Activated naive CD8-positive, alpha-beta T cell treated with anti-CD3 and anti-CD28 coated beads, Interleukin-2, amount 50 U/mL, for 16 hours (primary cell): Measurements from ENCODE around the gene ZNF611.
"Not testable (repeated sequence)": the region's sequence is repeated elsewhere in the genome, so short reads cannot be mapped to it uniquely, and the experiment has no call there.

Experiments used
- DNase-seq: peaks from one replicate; pipeline ENCODE4 v3.0.0-alpha.2; 2020; ENCODE audit warnings: low read depth, low spot score

Gene ZNF611

DNA sequence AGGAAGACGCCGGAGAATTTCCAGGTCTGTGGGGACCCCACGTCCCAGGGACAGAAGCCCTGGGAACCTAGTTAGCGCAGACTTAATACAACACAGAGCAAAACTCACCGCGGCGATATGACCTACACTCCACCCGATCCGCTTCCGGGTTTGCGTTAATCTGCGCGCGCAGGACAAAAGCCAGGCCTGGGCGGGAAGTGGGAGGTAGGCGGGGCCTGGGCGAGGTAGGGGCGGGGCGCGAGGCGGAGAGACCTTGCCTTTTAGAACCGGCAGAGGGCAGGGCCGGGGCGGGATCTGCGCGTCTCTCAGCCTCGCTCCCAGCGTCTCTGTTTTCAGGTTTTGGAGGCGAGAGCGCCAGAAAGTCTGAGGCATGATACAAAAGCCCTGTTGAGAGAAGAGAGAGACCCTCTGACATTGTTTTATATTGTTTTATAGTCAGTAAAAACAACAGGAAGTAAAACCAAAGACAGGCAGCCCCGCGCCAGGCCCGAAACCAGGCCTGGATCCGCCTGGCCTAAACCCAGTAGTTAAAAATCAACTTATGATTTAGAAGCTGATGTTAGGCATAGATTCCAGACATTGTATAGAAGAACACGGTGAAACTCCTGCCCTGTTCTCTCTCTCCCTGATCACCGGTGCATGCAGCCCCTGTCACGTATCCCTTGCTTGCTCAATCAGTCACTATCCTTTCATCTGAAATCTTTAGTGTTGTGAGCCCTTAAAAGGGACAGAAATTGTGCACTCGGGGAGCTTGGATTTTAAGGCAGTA is at the start of gene ZNF611:
TSS of gene ZNF611 (minus strand) at position 152 of the 769 bp plus-strand sequence. CDS start 19,150 bp downstream, outside the sequence.
- DNase-seq = peak; percentile 97

DNA sequence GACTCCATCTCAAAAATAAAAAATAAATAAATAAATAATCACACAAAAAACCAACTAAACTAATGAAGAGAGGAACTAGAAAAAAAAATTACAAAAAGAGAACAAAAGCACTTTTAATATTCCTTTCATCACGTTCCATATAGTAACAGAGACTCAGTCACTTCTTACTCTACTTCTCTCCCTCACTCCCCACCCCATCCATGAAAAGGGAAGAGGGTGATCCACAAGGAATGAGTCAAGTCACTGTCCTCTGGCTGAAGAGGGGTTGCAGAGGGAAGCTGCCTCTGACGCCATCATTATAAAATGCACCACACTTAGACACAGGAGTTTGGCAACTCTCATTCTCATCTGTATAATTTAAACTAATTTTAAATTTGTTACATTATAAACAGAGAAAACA is 48.0 kb upstream of the ZNF611 start:
- not testable (repeated sequence) for DNase-seq

DNA sequence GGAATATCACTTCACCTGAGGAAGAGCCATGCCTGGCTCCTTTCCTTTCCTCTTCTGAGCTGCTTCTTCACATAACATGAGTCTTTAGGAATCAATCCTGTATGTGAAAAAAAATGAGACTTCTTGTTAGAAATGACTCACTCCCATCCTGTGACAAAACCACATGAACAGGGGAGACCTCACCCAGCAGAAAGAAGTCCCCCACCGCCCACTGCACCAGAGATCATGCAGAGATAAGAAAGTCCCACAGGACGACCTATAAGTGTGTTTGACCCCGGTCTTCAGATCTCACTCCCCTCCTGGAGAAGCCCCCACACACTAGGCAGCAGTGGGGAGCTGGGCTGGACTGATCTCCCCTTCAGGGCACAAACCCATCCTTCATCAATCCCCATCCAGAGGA is 44.0 kb upstream of the ZNF611 start:
- DNase-seq = no peak

- not testable (repeated sequence) for DNase-seq
These were observed 21.6 kb upstream of the ZNF611 start for GRCh38 chr19:52756447-52756846.

DNA sequence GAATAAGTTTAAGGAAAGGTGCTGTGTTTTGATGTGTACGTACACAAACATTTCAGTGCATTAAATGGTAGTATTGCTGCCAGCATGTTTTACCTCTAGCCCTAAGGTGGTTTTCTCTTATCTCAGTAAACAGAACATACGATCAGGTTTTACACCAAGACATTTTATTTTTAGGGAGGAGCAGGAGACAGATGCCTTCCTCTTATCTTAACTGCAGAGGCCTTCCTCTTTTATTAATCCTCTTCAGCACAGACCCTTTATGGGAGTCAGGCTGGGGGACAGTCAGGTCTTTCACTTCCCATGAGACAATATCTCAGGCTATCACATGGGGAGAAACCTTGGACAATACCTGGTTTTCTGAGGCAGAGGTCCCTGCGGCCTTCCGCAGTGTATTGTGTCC is 14.9 kb upstream of the ZNF611 start:
- DNase-seq = no peak

GRCh38 chr19:52748336-52748950 is 13.6 kb upstream of the ZNF611 start:
- no peak for DNase-seq

DNA sequence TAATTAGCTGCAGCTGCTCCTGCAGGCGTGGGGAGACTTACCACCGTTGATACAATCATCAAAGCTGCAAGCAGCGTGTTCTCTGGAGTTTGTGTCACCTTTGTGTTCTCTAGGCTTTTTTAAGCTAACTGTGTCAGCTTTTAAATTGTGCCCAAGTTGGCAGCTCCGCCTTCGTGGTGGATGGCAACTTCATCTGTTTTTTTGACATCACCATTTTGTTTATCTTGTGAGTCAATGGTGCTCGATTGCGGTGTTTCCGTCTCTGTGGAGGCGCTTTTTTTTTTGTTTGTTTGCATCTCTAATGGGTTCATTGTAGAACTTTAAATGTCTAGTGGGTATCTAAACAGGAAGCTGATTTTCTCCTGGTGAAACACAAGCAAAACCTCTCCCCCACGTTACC is 11.1 kb upstream of the ZNF611 start:
- DNase-seq = not testable (repeated sequence)

- no peak for DNase-seq
These were observed 8.2 kb upstream of the ZNF611 start for GRCh38 chr19:52743091-52743490.

GRCh38 chr19:52742516-52742915 is 7.7 kb upstream of the ZNF611 start:
- no peak for DNase-seq

GRCh38 chr19:52741951-52742485 is 7.2 kb upstream of the ZNF611 start:
- no peak for DNase-seq

- DNase-seq = not testable (repeated sequence)
These were observed 6.5 kb upstream of the ZNF611 start for GRCh38 chr19:52741371-52741770.

GRCh38 chr19:52739576-52739975 is 4.7 kb upstream of the ZNF611 start:
- DNase-seq = no peak

- DNase-seq = no peak
These were observed 890 bp upstream of the ZNF611 start for GRCh38 chr19:52735734-52736133.

- no peak for DNase-seq
These were observed 432 bp downstream of the ZNF611 start for GRCh38 chr19:52734331-52734892.

DNA sequence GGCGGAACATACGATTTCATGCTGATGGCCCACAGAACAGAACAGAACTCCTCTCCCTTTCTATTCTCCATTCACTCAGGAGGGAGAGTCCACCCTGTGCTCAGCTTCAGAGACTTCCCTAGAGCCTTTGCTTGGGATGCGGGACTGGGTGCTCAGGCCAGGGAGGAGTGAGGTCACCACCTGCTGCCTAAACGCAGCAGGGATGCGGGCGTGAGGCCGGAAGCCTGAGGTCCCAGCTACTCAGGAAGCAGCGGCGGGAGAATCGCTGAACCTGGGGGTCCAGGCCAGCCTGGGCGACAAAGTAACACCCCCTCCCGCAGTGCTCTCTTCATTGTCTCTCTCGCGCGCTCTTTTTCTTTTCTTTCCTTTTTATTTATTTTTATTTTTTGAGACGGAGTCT is 8.8 kb downstream of the ZNF611 start:
- DNase-seq = not testable (repeated sequence)

DNA sequence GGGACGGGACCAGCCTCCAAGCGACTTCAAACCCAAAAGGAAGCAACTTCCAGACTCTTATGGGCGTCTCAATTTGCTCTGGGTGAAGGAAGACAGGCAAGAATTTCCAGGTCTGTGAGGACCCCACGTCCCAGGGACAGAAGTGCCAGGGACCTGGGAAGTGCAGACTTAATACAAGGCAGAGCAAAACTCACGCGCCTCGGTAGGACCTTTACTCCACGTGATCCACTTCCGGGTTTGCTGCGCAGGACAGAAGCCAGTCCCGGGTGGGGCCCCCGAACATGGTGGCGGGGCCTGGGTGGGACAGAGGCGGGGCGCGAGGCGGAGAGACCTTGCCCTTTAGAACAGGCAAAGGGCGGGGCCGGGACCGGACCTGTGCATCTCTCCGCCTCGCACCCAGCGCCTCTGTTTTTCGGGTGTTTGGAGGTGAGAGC is 9.3 kb downstream of the ZNF611 start:
- no peak for DNase-seq

- no peak for DNase-seq
These were observed 9.9 kb downstream of the ZNF611 start for GRCh38 chr19:52724701-52725514.

GRCh38 chr19:52723907-52724598 is 10.8 kb downstream of the ZNF611 start:
- not testable (repeated sequence) for DNase-seq

DNA sequence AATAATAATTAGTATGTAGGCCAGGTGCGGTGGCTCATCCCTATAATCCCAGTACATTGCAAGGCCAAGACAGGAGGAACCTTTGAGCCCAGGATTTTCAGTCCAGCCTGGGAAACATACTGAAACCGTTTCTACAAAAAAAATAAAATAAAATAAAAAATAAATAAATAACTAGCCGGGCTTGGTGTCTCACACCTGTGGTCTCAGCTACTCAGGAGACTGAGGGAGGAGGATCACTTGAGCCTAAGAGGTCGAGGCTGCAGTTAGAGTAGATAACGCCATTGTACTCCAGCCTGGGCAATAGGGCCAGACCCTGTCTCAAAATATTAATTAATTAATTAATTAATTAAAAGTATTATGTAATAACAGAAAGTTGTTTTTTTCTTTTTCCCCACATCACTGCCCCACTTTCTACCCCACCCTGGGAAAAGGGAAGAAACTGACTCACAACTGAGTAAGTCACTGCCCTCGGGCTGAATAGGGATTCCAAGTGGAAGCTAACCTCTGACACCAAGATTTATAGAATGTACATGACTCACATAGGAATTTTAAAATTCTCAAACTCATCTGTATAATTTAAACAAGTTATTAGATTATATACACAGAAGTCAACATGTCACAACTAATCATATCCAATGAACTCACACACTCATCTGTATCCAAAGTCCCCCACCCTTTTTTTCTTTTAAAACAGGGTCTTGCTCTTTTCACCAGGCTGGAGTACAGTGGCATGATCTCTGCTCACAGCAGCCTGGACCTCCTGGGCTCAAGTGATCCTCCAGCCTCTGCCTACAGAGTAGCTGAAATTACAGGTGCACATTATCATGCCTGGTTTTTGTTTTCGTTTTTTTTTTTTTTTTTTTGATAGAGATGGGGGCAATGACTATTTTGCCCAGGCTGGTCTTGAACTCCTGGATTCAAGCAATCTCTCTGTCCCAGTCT is 12.5 kb downstream of the ZNF611 start:
- DNase-seq = no peak

- DNase-seq = not testable (repeated sequence)
These were observed 14.3 kb downstream of the ZNF611 start for GRCh38 chr19:52720541-52720940.
